22Rv1 (cell line): Measurements from ENCODE around the gene CARD14.

Source experiments
- ZFX ChIP-seq: fragments of 450-650 bp; IDR thresholded peaks from 2 replicates; pipeline ENCODE4 v1.6.1; 2017; ENCODE audit warnings: antibody characterized with exemption, borderline replicate concordance
- TF ChIP-seq, protein P1 (sequence below): fragments of 450-650 bp; IDR thresholded peaks from 2 replicates; pipeline ENCODE4 v1.5.1; 2017; ENCODE audit warnings: mild to moderate bottlenecking

DNA sequence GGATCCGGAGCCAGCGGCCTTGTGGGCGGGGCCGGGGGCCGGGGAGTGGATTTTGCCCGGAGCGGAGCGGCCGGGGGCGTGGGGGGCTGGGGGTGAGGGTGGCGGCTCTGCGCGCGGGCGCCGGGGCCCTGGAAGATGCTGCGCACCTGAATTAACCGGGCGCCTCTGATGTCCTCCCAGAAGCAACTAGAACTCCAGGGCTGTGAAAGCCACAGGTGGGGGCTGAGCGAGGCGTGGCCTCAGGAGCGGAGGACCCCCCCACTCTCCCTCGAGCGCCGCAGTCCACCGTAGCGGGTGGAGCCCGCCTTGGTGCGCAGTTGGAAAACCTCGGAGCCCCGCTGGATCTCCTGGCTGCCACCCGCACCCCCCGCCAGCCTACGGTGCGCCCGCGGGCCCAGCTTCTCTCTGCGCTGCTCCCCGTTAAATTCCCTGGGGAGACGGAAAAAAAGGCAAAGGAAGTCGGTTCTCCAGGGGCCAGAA lies 50.9 kb downstream of the CARD14 start:
- TF ChIP-seq, protein P1, sequence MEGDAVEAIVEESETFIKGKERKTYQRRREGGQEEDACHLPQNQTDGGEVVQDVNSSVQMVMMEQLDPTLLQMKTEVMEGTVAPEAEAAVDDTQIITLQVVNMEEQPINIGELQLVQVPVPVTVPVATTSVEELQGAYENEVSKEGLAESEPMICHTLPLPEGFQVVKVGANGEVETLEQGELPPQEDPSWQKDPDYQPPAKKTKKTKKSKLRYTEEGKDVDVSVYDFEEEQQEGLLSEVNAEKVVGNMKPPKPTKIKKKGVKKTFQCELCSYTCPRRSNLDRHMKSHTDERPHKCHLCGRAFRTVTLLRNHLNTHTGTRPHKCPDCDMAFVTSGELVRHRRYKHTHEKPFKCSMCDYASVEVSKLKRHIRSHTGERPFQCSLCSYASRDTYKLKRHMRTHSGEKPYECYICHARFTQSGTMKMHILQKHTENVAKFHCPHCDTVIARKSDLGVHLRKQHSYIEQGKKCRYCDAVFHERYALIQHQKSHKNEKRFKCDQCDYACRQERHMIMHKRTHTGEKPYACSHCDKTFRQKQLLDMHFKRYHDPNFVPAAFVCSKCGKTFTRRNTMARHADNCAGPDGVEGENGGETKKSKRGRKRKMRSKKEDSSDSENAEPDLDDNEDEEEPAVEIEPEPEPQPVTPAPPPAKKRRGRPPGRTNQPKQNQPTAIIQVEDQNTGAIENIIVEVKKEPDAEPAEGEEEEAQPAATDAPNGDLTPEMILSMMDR, result no peak
- no peak for TF ChIP-seq ZFX
